Activated naive CD4-positive, alpha-beta T cell treated with anti-CD3 and anti-CD28 coated beads, Interleukin-2, amount 50 U/mL, for 24 hours (primary cell): ENCODE data around the gene CFP.
"Not testable (repeated sequence)": the region's sequence is repeated elsewhere in the genome, so short reads cannot be mapped to it uniquely, and the experiment has no call there.

Source experiments
- H3K27ac Mint-ChIP-seq: one replicate; pipeline ENCODE4 v1.8.0; 2021; ENCODE audit warnings: mild to moderate bottlenecking, mixed read lengths
- H3K27me3 Mint-ChIP-seq: one replicate; pipeline ENCODE4 v1.8.0; 2021; ENCODE audit warnings: mixed read lengths
- H3K36me3 Mint-ChIP-seq: one replicate; pipeline ENCODE4 v1.8.0; 2021; ENCODE audit warnings: mixed read lengths
- H3K4me1 Mint-ChIP-seq: one replicate; pipeline ENCODE4 v1.8.0; 2021; ENCODE audit warnings: mixed read lengths
- H3K4me3 Mint-ChIP-seq: one replicate; pipeline ENCODE4 v1.8.0; 2021; ENCODE audit warnings: mild to moderate bottlenecking, mixed read lengths
- H3K9me3 Mint-ChIP-seq: one replicate; pipeline ENCODE4 v1.8.0; 2021; ENCODE audit warnings: mixed read lengths

Gene CFP

GRCh38 chrX:47629419-47630200 is at the start of gene CFP:
Gene CFP, minus strand, starts transcription at chrX:47629930. Its CDS starts 86 bp downstream, at chrX:47629844.
- Mint-ChIP-seq H3K36me3 (no peaks in the 10 kb centered on the region), H3K27ac (peak within 1 kb of the TSS; percentile 92), H3K4me1 (peaks cover 27% of the 10 kb centered on the region), H3K9me3 (no peaks in the 10 kb centered on the region), H3K4me3 (peak within 1 kb of the TSS; percentile 82), H3K27me3 (no peaks in the 10 kb centered on the region)

DNA sequence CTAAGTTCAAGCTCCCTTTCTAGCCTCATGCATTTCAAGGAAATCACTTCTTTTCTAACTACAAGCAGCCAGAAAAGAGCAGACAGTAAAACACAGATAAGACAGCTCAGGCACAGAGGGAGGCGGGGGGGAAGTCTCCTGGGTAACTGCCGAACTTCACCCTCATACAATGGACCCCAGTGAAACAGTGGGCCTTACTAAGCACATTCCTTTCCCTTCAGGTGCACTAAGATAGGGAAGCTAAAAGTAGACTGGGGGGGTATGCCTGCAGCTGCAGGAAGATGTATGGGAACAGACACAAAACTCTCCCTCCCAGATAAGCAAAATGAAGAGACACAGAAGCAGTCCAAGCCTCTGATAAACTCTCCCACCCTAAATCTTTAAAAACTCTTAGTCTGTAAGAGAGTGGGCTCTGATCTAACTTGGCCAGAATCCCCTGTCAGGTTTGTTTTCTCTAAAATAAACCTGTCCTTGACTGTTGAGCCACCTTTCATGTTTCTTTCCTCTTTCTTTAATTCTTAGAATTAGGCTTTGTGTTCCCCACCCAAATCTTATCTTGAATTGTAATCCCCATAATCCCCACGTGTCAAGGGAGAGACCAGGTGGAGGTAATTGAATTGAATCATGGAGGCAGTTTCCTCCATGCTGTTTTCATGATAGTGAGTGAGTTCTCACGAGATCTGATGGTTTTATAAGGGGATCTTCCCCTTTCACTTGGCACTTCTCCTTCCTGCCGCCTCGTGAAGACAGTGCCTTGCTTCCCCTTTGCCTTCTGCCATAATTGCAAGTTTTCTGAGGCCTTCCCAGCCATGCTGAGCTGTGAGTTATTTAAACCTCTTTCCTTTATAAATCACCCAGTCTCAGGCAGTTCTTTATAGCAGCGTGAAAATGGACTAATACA is 46.5 kb upstream of the CFP start:
- not testable (repeated sequence) for H3K9me3 Mint-ChIP-seq, H3K27ac Mint-ChIP-seq, H3K4me1 Mint-ChIP-seq, H3K4me3 Mint-ChIP-seq, H3K27me3 Mint-ChIP-seq, H3K36me3 Mint-ChIP-seq

GRCh38 chrX:47674776-47675175 is 45.0 kb upstream of the CFP start:
- Mint-ChIP-seq H3K4me1 (no peaks in the 10 kb centered on the region), H3K27ac (no peak overlapping the region), H3K9me3 (no peaks in the 10 kb centered on the region), H3K36me3 (no peaks in the 10 kb centered on the region), H3K27me3 (no peaks in the 10 kb centered on the region), H3K4me3 (no peak overlapping the region)

- not testable (repeated sequence) for H3K27me3 Mint-ChIP-seq, H3K36me3 Mint-ChIP-seq, H3K4me3 Mint-ChIP-seq, H3K9me3 Mint-ChIP-seq, H3K27ac Mint-ChIP-seq
- H3K4me1 Mint-ChIP-seq: peaks cover 13% of the 10 kb centered on the region
These were observed 36.1 kb upstream of the CFP start for GRCh38 chrX:47665797-47666196.

DNA sequence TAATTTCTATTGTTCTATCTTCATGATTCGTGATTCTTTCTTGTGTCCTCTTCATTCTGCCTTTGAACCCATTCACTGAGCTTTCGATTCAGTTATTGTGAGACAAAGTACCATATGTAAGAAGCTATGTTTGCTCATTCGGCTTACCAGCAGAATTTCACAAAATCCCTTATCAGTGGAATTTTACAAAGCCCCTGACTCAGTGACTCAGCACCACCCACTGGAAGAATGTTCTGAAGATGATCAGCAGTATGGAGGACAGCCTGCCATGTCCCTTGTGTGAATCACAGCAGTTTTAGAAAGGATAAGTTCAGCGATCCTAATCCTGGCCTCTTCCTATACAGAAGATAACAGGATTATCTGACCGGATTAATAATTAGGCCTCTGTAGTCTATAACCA is 35.0 kb upstream of the CFP start:
- Mint-ChIP-seq H3K27me3 (no peaks in the 10 kb centered on the region), H3K27ac (peak overlapping the region; percentile 69), H3K4me3 (no peak overlapping the region), H3K9me3 (no peaks in the 10 kb centered on the region), H3K4me1 (peaks cover 13% of the 10 kb centered on the region), H3K36me3 (no peaks in the 10 kb centered on the region)

DNA sequence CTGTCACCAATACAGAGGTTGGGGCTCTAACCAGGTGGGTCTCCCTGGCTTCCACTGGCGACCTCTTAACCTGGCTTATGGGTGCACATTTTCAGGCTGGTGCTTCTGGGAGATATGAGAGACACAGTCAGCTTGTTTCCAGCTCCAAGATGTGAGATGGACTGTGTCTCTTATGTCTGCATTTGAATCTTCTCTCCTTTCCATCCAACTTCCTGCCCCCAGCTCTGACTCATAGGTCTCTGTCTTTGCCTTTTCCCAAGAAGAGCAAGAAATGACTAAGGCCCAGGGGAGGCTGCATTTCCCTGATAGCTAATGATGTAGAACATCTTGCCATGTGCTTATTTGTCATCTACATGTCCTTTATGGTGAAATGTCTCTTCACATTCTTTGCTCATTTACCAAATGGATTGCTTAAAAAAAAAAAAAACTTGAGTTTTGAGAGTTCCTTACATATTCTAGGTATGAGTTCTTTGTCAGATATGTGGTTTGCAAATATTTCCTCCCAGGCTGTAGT is 32.5 kb upstream of the CFP start:
- no peaks in the 10 kb centered on the region for H3K9me3 Mint-ChIP-seq
- peak overlapping the region; percentile 96 for H3K27ac Mint-ChIP-seq
- peaks cover 17% of the 10 kb centered on the region for H3K4me1 Mint-ChIP-seq
- peak overlapping the region; percentile 20 for H3K4me3 Mint-ChIP-seq
- H3K27me3 Mint-ChIP-seq: no peaks in the 10 kb centered on the region
- H3K36me3 Mint-ChIP-seq: no peaks in the 10 kb centered on the region

GRCh38 chrX:47661539-47661938 is 31.8 kb upstream of the CFP start:
- Mint-ChIP-seq H3K4me3 (no peak overlapping the region), H3K4me1 (peaks cover 21% of the 10 kb centered on the region), H3K9me3 (no peaks in the 10 kb centered on the region), H3K27me3 (no peaks in the 10 kb centered on the region), H3K36me3 (peaks cover under 1% of the 10 kb centered on the region), H3K27ac (no peak overlapping the region)

- Mint-ChIP-seq H3K4me3 (peak overlapping the region; percentile 79), H3K4me1 (peaks cover 27% of the 10 kb centered on the region), H3K27me3 (no peaks in the 10 kb centered on the region), H3K9me3 (no peaks in the 10 kb centered on the region), H3K36me3 (peaks cover 11% of the 10 kb centered on the region), H3K27ac (peak overlapping the region; percentile 94)
These were observed 29.6 kb upstream of the CFP start for GRCh38 chrX:47659421-47659726.

DNA sequence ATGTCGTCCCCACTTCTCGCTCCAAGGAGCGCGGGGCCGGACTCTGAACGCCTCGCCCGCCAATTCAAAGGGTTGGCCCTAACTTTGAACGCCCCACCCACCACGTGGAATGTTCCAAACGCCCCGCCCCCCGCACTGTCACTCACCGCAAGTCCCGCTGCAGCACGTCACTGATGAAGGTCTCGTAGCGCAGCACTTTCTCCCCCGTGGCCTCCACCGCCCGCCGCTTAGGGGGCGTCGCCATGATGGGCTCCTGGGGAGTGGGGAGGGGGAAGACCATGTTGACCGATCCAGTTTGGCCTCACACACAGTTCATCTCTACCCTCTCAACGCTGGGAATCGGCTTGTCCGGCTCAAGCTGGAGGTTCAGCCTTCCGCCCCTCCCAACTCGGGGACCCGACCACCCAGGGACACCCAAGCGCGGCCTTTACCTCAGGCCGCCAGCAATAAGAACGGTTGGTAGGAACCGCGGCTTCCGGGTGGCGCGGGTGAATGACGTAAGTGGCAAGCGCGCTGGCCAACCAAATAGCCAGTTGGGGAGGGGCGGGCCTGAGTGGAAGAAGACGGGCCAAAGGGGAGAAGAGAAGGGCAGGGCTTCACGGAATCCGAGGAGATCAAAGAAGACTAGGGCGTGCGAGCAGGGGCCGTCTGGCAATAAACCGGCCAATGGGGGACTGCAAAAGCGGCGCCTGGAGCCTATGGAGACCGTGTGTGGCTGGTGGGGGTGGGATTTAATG is 29.1 kb upstream of the CFP start, which contains the start of gene UXT:
Gene UXT, minus strand, starts transcription at position 497 of the 737 bp plus-strand sequence. Its CDS starts 253 bp downstream, at position 244.
- H3K4me3 Mint-ChIP-seq: peak within 1 kb of the TSS; percentile 79
- H3K27me3 Mint-ChIP-seq: no peaks in the 10 kb centered on the region
- H3K4me1 Mint-ChIP-seq: peaks cover 26% of the 10 kb centered on the region

GRCh38 chrX:47658301-47658683 is 28.6 kb upstream of the CFP start:
- Mint-ChIP-seq H3K27ac (peak overlapping the region; percentile 94), H3K4me3 (peak overlapping the region; percentile 79), H3K27me3 (no peaks in the 10 kb centered on the region), H3K36me3 (peaks cover 15% of the 10 kb centered on the region), H3K4me1 (peaks cover 26% of the 10 kb centered on the region), H3K9me3 (no peaks in the 10 kb centered on the region)

More for the DNA sequence above, 29.1 kb upstream of the CFP start, which contains the start of gene UXT:
- H3K9me3 Mint-ChIP-seq: no peaks in the 10 kb centered on the region
- H3K36me3 Mint-ChIP-seq: peaks cover 11% of the 10 kb centered on the region
- H3K27ac Mint-ChIP-seq: peak within 1 kb of the TSS; percentile 94

DNA sequence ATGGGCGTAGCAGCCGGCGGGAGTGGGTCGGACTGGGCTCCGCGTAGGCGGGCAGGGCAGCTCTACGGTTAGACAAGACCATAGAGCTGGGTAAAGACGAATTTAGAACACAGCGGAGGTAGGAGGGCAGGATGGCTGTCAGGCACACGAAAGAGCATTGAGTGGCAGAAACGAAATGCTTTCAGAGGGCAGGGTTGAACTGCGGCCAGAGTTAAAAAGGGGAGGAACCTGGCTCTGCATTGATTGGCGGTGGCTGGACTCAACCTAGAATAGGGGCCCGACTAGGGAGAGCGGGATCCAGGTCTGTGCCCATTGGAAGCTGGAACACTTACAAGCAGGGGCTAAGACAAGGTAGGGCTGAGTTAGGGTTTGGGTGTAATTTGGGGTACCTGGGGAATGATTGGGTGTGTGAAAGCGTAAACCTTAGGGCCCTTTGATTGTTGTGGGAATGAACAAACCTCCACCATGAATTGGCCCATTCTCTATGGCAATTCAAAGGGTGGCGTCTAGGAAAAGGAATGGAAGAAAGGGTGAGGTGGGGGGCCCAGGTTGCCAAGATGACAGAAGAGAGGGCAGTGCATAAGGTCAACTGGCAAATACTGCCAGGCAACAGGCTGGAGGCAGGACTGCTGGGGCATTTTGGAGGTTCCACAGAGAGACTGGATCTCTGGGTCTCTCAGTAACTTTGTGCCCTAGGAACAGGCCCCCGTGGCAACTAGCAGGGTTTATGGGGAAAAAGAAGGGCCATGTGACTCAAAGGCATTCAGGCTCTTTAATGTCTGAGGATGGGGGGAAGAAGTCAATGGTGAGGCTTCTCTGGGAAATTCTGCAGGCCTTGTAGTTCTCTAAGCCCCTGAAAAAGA is 21.5 kb upstream of the CFP start:
- Mint-ChIP-seq H3K4me3 (peak overlapping the region; percentile 95), H3K27me3 (no peaks in the 10 kb centered on the region), H3K9me3 (no peaks in the 10 kb centered on the region), H3K36me3 (peaks cover 28% of the 10 kb centered on the region), H3K27ac (peak overlapping the region; percentile 98), H3K4me1 (peaks cover 45% of the 10 kb centered on the region)

DNA sequence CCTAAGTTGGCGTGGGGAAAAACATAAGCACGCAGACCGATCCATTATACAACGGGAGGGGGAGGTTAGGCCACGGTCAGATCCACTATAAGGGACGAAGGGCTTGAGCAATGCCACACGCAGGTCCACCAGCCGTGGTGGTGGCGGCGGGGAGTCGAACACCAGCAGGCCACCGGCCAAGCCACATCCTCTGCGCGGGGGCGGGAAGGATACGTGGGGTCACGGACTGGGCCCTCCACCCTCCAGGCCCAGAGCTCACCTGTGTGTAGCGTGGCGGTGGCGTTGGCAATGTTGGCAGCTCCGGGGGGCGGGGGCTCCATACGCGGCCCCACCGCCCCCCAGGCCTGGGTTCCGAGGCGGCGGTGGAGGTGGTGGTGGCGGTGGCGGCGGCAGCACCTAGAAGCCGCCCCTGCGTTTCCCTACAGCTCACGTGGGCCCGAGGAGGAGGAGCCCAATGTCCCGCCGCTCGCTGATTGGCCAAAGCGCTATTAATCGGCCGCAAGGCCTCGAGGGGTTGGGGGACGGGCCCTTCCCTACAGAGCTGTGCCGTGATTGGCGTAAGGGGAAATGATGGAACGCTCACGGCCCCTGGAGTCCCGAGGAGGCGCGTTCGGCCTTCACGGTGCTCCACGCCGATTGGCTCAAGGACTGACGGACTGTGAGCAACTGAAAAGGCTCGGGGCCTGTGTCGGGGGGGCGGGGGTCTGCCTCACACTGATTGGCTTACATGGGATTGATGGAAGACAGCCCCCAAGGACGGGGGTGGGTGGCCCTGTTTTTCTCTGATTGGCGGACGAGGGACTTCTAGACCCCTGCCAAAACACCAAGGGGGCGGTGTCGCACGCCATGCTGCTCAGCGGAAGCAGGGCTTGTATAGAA is 20.7 kb upstream of the CFP start, which contains the start of gene ELK1:
Gene ELK1, minus strand, starts transcription at position 400 of the 879 bp plus-strand sequence. CDS start 9,122 bp downstream, outside the sequence.
- Mint-ChIP-seq H3K36me3 (peaks cover 22% of the 10 kb centered on the region), H3K27ac (peak within 1 kb of the TSS; percentile 98), H3K27me3 (no peaks in the 10 kb centered on the region), H3K4me1 (peaks cover 45% of the 10 kb centered on the region), H3K4me3 (peak within 1 kb of the TSS; percentile 95), H3K9me3 (no peaks in the 10 kb centered on the region)

- Mint-ChIP-seq H3K9me3 (no peaks in the 10 kb centered on the region), H3K36me3 (peaks cover 22% of the 10 kb centered on the region), H3K4me3 (peak overlapping the region; percentile 95), H3K27me3 (no peaks in the 10 kb centered on the region), H3K27ac (peak overlapping the region; percentile 77), H3K4me1 (peaks cover 51% of the 10 kb centered on the region)
These were observed 20.0 kb upstream of the CFP start for GRCh38 chrX:47649781-47650163.

GRCh38 chrX:47649271-47649670 is 19.5 kb upstream of the CFP start:
- Mint-ChIP-seq H3K27me3 (no peaks in the 10 kb centered on the region), H3K27ac (peak overlapping the region; percentile 84), H3K36me3 (peaks cover 20% of the 10 kb centered on the region), H3K4me3 (peak overlapping the region; percentile 95), H3K4me1 (peaks cover 56% of the 10 kb centered on the region), H3K9me3 (no peaks in the 10 kb centered on the region)
